22Rv1 (cell line): ENCODE data around the gene EBF3.

Experiments used
- ZFX ChIP-seq: fragments of 450-650 bp; IDR thresholded peaks from 2 replicates; pipeline ENCODE4 v1.6.1; 2017; ENCODE audit warnings: antibody characterized with exemption, borderline replicate concordance
- TF ChIP-seq, protein P1 (sequence below): fragments of 450-650 bp; IDR thresholded peaks from 2 replicates; pipeline ENCODE4 v1.5.1; 2017; ENCODE audit warnings: mild to moderate bottlenecking

DNA sequence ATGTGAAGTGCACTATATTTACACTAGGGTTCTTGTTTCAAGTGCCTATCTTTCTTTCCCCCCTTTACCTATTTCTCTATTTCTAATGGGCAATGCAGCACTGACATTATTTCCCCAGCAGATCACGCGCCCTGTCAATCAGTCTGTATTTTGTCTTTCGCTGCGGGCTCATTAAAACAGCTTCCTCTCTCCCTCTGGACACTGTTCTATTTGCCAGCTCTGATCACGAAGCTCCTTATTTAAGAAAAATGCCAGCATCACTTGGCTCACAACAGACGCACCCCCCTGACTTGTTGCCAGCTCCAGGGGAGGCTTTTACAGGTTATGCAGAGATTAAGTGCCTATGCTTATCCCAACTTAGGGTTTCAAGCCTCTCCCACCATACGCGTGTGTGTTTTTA, 78.5 kb downstream of the EBF3 start:
- TF ChIP-seq, protein P1, sequence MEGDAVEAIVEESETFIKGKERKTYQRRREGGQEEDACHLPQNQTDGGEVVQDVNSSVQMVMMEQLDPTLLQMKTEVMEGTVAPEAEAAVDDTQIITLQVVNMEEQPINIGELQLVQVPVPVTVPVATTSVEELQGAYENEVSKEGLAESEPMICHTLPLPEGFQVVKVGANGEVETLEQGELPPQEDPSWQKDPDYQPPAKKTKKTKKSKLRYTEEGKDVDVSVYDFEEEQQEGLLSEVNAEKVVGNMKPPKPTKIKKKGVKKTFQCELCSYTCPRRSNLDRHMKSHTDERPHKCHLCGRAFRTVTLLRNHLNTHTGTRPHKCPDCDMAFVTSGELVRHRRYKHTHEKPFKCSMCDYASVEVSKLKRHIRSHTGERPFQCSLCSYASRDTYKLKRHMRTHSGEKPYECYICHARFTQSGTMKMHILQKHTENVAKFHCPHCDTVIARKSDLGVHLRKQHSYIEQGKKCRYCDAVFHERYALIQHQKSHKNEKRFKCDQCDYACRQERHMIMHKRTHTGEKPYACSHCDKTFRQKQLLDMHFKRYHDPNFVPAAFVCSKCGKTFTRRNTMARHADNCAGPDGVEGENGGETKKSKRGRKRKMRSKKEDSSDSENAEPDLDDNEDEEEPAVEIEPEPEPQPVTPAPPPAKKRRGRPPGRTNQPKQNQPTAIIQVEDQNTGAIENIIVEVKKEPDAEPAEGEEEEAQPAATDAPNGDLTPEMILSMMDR = no peak
- TF ChIP-seq ZFX = no peak
